GM23248 (cell line): Measurements from ENCODE around the gene ANO2.

Source experiments
- EZH2 ChIP-seq: fragments of 200-600 bp; sonication (generic); IDR thresholded peaks from 2 replicates; pipeline ENCODE4 v1.6.1; 2018; ENCODE audit warnings: antibody characterized with exemption, mild to moderate bottlenecking; ENCODE audit not compliant: insufficient read depth, poor library complexity, severe bottlenecking
- EZH2phosphoT487 ChIP-seq: fragments of 200-600 bp; sonication (generic); IDR thresholded peaks from 2 replicates; pipeline ENCODE4 v1.6.1; 2018; ENCODE audit warnings: antibody characterized with exemption, moderate library complexity, mild to moderate bottlenecking, low read depth; ENCODE audit not compliant: insufficient read depth

DNA sequence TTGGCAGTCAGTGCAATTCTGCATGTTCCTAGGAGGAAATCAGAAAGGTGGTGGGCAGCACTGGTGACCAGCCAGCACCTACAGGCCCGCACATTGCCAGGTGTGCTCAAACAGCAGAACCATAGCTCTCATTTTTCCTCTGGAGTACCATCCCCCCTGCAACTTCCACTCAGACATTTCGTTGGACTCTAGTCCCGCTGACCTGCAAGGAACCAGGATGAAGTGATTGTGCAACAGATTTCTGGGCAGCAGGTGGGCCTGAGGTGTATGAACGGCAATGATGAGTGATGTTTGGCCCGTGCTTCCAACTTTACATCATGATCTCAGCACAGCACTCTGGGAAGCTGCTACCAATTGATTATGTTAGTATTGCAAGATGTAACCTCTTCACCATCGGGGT lies 383.2 kb downstream of the ANO2 start:
- no peak for TF ChIP-seq EZH2phosphoT487
- no peak for TF ChIP-seq EZH2
